CD1c-positive myeloid dendritic cell (primary cell): ENCODE data around the gene TNS1.
"Not testable (repeated sequence)": the region's sequence is repeated elsewhere in the genome, so short reads cannot be mapped to it uniquely, and the experiment has no call there.

Experiments used
- DNase-seq: peaks from one replicate; pipeline ENCODE4 v3.0.0-alpha.2; 2016; ENCODE audit errors: extremely low spot score

The TNS1 gene

DNA sequence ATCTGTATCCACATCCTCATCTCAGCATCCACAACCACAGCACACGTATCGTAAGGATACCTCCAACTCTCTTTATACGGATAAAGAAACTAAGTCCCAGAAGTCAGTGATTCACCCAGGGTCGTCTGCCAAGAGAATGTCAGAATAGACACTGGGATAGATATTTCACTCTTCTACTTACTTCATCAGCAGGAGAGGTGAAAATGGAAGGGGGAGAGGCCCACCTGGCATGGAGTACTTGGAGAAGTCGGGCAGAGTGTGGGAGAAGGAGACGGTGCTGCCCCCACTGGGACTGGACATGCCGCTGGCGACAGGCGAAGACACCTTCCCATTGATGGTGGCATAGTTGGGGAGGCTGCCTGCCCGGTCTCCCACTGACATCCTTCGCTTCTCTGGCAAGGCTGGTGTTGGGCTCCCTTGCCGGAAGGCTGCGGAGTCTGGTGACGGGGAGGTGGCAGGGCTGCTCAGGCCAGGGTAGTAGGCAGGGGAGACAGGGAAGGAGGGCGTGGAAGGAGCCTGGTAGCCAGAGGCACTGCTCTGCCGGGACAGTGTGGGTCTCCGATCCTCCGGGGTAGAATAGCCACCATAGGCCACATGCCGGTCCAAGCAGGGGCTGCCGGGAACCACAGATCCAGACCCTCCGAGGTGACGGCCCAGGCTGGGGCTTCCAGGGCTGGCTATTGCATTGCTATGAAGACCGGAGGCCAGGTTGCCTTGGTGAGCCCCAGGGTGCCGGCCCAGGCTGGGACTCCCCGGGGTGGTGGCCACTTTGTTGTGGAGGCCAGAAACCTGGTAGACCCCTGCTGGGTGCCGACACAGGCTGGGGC is 185.1 kb downstream of the TNS1 start:
- no peak for DNase-seq

DNA sequence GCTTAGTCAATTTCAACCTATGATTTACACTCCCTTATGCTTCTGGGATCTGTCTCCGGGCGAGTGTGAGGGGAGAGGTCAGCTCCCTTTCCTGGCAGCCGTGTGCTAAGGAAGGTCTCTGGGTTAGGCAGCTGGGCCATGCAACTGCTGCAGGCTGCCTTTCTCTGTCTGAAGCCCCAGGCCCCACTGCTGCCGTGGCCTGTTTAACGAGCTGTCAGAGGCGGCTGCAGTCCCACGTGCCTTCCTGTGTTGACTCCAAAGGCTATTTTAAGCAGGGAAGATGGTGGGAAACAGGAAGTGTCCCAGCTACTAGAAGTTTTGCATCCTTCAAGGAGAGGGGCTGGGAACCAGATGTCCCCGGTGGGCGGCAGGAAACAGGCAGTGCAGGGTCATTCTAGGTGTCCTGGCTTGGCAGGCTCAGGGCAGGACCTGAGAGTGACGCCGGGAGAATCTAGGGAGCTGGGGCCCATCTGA is 186.4 kb downstream of the TNS1 start:
- peak; percentile 38 for DNase-seq

DNA sequence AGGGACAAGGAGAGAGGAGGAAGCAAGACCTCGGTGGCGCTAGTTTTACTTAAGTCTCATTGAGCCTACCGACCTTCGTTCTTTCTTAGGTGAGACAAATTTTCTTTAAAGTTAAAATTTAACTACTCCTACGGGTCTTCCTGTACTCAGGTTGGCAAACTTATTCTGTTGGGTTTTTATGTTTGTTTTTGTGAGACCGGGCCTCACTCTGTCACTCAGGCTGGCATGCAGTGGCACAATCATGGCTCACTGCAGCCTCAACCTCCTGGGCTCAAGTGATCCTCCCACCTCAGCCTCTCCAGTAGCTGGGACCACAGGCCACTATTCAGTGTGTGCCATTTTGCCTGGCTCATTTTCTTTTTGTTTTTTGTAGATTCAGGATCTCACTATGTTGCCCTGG is 189.0 kb downstream of the TNS1 start:
- no peak for DNase-seq

DNA sequence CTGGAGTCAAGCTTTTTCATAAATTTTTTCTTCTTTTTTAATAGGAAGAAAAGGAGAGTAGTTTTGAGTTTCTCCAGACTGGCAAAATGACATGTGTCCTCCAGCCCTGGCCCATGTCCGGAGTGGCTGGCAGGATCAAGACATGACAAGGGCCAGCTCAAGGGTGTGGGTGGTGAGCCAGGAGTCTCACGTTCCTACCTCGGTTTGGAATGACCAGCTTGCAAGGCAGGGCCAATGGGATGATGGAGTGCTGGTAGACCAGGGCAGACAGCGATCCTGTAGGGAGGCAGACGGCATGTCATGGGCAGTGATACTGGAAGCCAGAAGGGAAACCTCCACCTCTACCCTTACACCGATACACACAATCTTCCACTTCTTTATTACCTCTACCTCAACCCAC is 190.6 kb downstream of the TNS1 start:
- DNase-seq: no peak

DNA sequence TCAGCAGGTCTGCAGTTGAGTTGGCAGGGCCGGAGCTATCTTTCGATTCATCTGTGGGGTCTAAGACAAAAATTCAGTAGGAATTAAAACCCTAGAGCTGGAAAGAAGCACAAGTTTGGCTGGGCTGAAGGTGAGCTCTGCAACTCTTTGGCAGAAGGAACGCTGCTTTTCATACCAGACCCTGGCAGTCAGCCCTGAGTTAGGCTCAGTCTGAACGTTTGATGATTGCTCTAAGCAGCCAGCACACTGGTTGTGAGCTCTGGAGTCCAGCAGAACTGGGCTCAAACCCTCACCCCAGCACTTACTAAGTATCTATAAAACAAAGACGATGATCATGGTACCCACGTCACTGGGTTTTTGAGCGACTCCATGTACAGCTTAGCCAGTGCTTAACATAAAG is 192.5 kb downstream of the TNS1 start:
- no peak for DNase-seq

DNA sequence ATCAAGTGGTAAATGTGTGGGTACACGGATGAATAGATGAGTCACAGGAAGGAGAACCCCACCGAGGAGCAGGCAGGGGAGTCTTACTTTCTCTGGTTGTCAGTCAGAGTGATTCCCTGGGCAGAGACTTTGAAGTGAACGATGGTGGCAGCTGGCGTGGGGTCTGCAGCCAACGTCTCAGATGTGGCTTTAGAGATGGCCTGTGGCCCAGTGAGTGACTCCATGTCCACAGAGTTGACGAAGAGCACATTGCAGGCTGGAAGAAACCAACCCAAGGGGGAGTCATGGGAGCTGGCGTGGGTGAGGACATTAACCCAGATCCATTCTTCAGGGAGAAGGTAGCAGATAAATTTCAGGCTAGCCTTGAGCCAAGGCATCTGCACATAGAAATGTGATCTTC is 193.1 kb downstream of the TNS1 start:
- DNase-seq: no peak

DNA sequence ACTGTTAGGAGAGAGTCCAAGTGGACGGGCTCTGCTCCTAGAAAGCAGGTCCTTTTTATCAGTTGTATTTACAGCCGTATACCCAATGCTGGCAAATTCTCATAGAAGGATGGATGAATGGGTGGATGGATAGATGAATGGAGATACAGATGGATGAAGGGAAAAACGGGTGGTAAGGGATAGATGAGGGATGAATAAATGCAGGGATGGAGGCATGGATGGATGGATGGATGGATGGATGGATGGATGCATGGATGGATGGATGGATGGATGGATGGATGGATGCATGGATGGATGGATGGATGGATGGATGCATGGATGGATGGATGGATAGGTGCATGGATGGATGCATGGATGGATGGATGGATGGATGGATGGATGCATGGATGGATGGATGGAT is 193.8 kb downstream of the TNS1 start:
- DNase-seq: not testable (repeated sequence)

DNA sequence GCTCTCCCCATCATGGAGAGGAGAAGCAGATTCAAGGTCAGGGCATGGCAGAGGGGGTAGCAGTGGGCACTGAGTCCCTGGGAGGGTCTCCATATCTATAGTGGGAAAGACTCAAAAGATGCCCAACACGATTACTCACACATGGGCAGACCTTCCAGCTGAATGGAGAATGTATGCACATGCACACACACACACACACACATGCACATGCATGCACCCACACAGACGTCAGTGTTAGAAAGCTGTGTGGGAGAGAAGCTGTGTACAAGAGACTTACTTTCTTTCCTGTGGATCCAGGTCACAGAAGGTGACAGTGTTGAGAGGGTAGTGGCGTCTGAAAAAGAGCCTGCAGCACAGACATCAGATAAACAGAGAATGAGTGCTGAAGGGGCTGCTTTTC is 194.5 kb downstream of the TNS1 start:
- DNase-seq: no peak

DNA sequence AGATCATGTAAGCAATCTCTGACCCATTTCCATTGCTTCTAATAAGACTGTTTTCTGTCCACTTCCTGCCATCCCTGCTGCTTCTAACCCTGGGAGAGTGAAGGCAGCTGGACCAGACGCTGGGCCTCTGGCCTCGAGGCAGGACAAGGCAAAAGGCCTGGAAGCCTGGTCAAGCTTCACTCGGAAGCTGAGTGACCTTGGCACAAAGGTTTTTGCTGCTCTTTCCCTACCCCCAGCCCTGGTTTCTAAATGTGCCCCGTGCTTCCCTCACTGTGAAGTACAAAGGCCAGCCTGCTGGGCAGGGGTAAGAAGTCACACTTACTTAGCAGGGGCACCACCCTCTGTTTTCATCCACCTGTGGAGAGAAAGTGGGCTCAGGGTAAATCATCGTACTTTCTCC is 195.0 kb downstream of the TNS1 start:
- no peak for DNase-seq

DNA sequence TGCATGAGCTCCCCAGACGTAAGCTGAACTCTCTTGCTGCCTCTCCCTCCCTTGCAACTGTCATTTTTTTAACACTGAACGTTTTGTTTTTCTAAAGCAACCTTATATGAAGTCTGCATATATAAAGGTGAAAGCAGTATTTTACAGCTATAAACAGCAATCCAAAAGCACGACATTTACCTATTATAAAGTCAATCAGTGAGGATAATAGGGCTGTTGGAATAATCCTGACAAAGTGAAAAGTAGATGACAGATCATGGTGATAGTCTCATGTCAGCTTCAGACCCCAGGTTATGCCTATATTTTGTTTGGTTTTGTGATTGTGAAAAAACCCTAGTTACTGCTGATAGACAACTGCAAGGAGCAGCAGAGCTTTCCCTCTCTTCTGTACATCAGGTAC is 195.8 kb downstream of the TNS1 start:
- DNase-seq: no peak

DNA sequence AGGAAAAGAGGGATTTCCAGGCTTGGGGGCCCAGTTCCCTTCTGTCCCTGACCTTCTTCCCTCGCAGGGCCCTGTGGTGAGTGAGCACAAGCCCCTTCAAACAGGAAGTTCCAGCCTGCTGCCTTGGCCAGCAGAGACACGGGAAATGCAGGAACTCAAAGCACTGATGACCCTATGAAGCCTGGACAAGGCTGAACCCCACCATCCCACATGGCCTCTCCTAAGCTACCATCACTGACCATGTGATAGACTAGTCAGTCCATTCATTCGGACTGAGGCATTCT is 196.4 kb downstream of the TNS1 start:
- DNase-seq: peak; percentile 47

DNA sequence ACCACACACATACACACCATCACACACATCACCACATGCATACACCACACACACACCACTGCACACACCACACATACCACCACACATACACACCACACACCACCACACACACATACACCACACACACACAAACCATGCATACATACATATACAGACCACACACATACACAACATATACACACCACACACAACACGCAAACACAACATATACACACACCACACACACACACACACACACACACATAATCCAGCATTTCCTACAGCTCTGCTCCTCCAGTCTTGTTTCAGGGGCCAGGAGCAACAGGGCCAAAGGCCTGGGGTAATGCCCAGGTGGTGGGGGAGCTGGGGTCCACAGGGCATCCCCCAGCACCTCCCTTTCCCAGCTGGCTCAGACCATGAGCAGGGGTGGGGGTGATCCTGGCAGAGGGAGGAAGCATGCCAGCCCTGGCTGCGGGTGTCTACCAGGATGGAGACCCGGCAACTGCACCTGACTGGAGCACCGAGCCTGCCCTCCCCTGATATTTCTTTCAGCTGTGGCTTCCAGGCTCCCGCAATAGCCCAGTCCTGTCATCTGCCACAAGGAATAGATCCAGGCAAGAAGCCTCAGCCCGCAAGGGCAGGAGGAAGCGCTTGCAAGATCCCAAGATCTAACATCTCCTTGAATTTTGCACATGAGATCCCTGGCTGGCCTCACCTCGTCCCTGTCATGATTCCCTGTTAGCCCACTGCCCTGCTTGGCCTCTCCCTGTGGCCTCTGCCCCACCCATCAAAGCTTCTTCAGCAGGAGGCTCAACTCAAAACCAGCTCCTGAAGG is 196.9 kb downstream of the TNS1 start:
- no peak for DNase-seq

DNA sequence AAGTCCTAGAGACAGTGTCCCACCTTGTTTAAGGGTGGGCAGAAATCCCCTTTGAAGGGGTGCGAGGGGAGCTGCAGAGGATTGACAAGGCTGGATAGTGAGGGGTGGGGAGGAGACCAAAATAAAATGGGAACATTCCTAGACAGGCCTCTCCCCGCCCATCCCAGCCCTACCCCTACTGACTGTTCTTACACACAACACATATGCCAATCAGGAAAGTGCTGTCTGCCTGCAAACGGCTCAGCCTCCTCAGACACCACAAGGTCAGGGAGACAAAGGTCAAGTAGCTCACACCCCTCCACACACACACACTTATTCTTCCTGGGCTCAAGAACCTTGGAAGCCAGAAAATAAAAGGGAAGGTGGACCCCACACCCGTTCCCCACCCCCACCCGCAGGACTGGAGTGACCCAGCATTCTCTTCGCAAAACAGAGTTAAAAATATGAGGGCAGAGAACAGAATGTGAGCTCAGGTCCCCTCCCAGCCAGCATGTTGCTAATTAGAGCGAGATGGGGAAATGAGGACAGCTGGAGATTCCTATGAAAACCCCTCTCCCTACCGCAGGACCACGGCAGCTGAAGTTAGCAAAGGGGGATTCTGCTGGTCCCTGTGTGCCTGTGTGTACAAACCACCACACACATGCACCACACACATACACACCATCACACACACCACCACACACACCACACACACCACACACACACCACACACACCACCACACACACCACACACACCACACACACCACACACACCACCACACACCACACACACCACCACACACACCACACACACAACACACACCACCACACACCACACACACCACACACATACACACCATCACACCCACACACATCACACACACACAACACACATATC is 197.8 kb downstream of the TNS1 start:
- no peak for DNase-seq

DNA sequence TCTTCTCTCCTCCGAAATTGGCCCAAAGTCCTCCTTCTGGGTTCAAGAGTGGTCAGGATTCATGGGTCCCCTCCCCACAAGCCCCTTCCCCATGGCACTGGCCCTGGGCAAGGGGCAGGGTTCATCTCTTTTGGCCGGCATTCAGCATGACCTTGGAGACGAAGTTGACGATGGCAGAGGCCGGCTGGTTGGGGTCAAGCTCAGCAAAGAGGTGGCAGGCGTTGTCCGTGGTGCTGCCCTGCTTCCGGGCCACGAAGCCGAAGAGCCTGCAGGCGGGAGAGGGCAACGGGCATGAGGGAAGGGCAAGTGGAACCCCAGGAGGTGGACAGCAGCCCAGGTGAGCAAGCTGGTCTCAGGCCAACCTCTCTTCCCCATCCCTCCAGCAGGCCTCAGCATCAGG is 198.5 kb downstream of the TNS1 start:
- DNase-seq: no peak

DNA sequence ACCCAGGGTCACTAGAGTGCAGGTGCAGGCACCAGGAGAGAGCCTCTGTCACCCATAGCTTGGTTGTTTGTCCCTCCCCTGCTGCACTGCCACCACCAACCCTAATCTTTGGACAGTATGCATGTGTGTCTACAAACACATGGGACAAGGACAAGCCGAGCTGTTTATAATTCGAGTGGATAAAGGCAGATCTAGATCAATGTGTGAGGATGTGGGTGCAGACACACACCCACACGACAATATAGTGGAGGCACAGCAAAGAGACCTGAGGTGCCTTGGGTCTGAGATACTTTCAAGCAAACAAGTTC is 199.2 kb downstream of the TNS1 start:
- no peak for DNase-seq

DNA sequence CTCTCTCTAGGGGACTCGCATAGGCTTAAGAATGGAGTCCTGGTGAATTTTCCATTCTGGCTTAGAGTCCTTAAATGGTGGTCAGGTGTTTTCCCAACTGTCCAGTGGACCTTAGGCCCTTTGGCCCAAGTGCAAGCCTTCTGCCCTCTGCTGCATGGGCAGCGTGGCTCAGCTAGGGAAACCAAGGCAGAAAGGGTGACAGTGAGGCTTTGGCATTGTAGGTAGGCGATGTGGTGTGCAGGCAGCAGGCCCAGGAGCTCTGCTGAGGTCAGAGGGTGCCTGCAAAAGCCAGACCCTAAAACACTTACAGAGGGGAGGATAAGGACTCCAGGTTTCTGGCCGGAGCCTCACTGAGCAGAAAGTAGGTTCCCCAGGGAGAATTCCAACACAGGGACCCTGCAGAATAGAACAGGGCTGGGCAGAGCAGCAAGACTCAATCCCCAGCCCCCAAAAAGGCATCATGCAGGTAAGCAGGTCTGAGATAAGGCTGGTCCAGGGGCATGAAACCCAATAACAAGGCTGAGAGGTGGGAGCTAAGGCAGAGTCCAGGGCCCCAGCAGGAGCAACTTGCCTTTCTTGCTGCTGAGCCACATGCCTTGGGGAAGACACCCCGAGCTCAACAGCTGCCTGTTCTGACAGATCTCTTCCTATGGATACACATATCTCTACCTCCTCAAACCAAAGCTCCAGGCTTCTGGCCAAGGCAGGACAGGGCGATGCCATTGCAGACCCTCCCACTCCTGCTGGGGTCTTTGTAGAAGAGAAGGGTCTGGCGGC is 199.7 kb downstream of the TNS1 start:
- DNase-seq: no peak

DNA sequence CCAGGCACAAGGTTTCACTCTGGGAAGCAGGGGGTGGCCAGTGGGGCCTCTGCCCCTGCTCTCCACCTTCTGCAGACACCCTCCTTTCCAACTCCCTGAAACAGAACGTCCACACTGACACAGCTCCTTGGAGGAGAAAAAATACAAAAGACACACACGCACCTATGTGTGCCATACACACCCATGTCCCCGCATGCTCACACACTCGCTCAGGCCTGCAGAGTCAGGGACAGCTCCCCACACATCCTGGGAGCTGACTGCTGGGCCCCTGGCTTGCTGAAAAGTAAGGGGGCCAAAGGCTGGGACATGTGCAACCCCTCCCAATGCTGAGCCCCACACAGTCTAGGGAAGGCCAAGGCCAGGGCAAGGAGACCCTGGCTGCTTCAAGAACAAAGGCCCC is 200.5 kb downstream of the TNS1 start:
- no peak for DNase-seq

DNA sequence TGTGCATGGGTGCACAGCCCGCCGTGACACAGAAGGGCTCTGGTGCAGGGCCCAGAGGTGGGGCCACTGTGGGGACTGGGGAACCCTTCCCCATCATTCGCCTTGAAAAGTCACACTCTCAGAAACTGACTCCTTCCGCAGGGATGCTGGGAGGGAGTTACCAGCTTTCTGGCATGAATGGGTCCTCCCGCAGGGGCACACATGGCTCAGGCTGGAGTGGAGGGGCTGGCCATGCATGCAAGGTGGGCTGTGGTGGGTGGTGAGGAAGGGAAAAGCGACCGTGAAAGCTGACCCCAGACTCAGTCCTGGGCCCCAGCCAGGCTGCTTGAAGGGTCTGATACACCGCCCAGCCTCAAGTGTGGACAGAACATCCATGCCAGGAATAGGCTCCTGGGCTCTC is 201.1 kb downstream of the TNS1 start:
- no peak for DNase-seq

DNA sequence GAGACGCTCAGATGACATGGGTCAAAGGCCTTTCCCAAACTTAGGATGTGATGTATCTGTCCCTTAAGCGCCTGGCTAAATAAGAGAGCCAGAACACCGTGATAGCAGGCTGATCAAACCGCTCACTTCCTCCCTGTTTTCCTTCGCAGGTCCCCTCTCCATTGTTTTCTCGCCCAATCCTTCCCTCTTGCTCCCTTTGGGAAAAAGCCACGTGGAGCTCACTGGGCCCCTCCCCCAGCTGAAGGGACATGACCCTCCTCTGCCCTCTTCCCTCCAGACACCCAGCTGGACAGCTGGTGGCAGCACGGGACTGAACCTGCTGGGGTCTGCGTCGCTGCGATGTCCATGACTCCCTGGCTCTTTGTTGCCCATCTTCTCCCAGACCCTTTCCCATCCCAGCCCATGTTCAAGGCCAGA is 201.7 kb downstream of the TNS1 start:
- no peak for DNase-seq

DNA sequence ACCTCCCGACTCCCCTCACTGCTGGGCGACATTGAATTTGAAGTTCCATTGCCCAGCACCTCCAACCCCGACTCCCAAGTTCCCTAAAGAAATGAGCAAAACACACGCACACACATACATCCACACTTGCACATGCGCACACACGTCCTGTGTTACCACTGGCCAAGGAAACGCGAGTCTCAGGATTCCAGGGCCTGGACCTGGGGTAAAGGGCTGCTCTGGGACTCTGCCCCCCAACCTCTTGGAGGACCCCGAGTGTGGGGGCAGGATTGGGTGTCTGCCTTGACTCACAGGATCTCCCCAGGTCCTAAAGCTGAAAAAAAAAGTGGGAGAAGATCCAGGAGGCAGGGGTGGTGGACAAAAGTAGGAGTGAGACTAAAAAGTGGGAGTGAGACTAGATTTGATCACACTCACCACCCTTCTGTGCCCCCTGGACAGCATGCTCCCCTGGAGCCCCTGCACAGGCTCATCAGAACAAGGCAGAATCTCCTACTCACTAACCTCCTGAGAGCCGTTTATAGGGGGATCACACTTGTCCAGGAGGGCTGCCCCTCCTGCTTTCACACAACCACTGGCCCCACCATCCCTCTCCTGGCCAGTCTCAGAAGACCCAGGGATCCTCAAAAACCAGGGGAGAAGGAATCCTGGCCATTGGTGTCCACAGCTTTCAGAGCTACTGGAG is 202.2 kb downstream of the TNS1 start:
- DNase-seq: no peak
